ENCODE data around the gene DYNC2I2. TPM values are rescaled to one million over a fixed set of nuclear protein-coding genes. Genes with fewer than 3 reads are reported as not detected.

DYNC2I2 gene
- total and polyA plus RNA-seq, 2 donors (not counting 3 experiments of a cell fraction or from before 2014, with no cell fraction given) = 73.6 to 82.6 TPM

DNA sequence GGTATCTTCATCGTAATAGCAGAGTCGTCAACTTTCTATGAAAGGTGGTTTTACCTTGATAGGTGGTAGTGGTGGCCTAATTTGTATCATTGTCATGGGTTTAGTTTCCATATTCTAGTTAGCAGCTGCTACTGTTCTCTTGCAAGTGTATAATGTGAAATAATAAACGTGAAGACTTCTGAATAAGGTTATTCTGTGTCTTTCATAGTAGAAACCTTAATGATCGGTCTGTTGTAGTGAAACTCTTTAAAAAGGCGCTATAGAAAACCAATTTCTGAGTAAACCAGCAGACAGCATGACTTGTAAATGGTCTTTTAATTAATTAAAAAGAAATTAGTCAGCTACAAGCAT, 34.0 kb upstream of the DYNC2I2 start:
- no peak for TF ChIP-seq EZH2 (IDR thresholded peaks at IDR 0.05; ENCODE audit: borderline replicate concordance, low read depth, low read length, severe bottlenecking)
- no peak for TF ChIP-seq GATA2 (IDR thresholded peaks at IDR 0.05; ENCODE audit: insufficient read depth, insufficient read length, low read depth, low read length)
- TF ChIP-seq, protein P1, sequence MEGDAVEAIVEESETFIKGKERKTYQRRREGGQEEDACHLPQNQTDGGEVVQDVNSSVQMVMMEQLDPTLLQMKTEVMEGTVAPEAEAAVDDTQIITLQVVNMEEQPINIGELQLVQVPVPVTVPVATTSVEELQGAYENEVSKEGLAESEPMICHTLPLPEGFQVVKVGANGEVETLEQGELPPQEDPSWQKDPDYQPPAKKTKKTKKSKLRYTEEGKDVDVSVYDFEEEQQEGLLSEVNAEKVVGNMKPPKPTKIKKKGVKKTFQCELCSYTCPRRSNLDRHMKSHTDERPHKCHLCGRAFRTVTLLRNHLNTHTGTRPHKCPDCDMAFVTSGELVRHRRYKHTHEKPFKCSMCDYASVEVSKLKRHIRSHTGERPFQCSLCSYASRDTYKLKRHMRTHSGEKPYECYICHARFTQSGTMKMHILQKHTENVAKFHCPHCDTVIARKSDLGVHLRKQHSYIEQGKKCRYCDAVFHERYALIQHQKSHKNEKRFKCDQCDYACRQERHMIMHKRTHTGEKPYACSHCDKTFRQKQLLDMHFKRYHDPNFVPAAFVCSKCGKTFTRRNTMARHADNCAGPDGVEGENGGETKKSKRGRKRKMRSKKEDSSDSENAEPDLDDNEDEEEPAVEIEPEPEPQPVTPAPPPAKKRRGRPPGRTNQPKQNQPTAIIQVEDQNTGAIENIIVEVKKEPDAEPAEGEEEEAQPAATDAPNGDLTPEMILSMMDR (IDR thresholded peaks at IDR 0.05; ENCODE audit: extremely low read depth in 1 of 2, insufficient read depth in 1 of 2, low read depth in 1 of 2, low read length in 2 of 2) = no peak
- no peak for TF ChIP-seq POLR2AphosphoS5 (IDR thresholded peaks at IDR 0.05; ENCODE audit: insufficient read depth, low read depth, low read length)
- TF ChIP-seq POLR2A (IDR thresholded peaks at IDR 0.05; ENCODE audit: low read depth, low read length) = no peak
- TF ChIP-seq, protein P2, sequence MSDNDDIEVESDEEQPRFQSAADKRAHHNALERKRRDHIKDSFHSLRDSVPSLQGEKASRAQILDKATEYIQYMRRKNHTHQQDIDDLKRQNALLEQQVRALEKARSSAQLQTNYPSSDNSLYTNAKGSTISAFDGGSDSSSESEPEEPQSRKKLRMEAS (IDR thresholded peaks at IDR 0.05; ENCODE audit: insufficient read depth, insufficient read length) = no peak
- TF ChIP-seq JUN (IDR thresholded peaks at IDR 0.05; ENCODE audit: borderline replicate concordance, insufficient read depth, insufficient read length, low read depth) = no peak
- no peak for TF ChIP-seq MYC (IDR thresholded peaks at IDR 0.05; ENCODE audit: low read depth, low read length)
- TF ChIP-seq FOS (IDR thresholded peaks at IDR 0.05; ENCODE audit: borderline replicate concordance, insufficient read depth, low read length) = no peak
- H3K9ac ChIP-seq (replicated peaks; ENCODE audit: extremely low read depth, insufficient read depth, low read length) = peak overlapping the region; percentile 81
- dilution Hi-C loops (cut with MboI; ENCODE audit: extremely low pct_ligation_motif_present, low sequenced_read_pairs) (no loop called here), intact Hi-C loops (cut with micrococcal nuclease) (no loop called here)
- BruUV-seq (replicated peaks) = no TSS peak
- DNase-seq (ENCODE audit: low read depth, low spot score) (no peak), FAIRE-seq (no peak)
- H3K27me3 ChIP-seq (ENCODE audit: control insufficient read depth in 2 of 2, insufficient read depth in 2 of 2, low read length in 2 of 2) = no peaks in the 10 kb centered on the region
- ChIA-PET POLR2A (no interaction called here), CTCF (interaction anchor here (1.7 to 2.0 kb wide), 2 partner anchors 11 to 12 kb away, joined by 6 to 8 read pairs; partner anchors contain the start of gene PKN3)
- H3K9me3 ChIP-seq (replicated peaks; ENCODE audit: control insufficient read depth, insufficient read depth, low read length) = no peaks in the 10 kb centered on the region
- no peaks in the 10 kb centered on the region for H3K9me1 ChIP-seq (replicated peaks; ENCODE audit: control insufficient read depth, extremely low read depth, insufficient read depth, low read length)
- H3K79me2 ChIP-seq (ENCODE audit: control insufficient read depth, insufficient read depth, low read length) = peaks cover 48% of the 10 kb centered on the region
- H3K4me1 ChIP-seq (ENCODE audit: control insufficient read depth, extremely low read depth, insufficient read depth, low read length) = peaks cover 12% of the 10 kb centered on the region
- peak overlapping the region; percentile 95 for H3K4me2 ChIP-seq (ENCODE audit: insufficient read depth, low read length)
- peak overlapping the region; percentile 39 for H3K27ac ChIP-seq (ENCODE audit: insufficient read depth, low read depth, low read length)
- H2AFZ ChIP-seq (ENCODE audit: low read depth, low read length) = no peak overlapping the region
- peak overlapping the region; percentile 50 to 79 (median 78) for H3K4me3 ChIP-seq (replicated peaks in 1 of 3; ENCODE audit: insufficient read depth in 1 of 3, low read depth in 1 of 3, low read length in 3 of 3)
- H3K36me3 ChIP-seq (ENCODE audit: control insufficient read depth in 2 of 2, extremely low read depth in 1 of 2, insufficient read depth in 2 of 2, low read length in 2 of 2) = peaks cover 17 to 22% of the 10 kb centered on the region in 2 experiments
- peaks cover 5% of the 10 kb centered on the region for H4K20me1 ChIP-seq (replicated peaks; ENCODE audit: control insufficient read depth, extremely low read depth, insufficient read depth, low read length)

Data from endothelial cell of umbilical vein (primary cell).